Measurements from ENCODE around the gene XXYLT1.

Gene XXYLT1

DNA sequence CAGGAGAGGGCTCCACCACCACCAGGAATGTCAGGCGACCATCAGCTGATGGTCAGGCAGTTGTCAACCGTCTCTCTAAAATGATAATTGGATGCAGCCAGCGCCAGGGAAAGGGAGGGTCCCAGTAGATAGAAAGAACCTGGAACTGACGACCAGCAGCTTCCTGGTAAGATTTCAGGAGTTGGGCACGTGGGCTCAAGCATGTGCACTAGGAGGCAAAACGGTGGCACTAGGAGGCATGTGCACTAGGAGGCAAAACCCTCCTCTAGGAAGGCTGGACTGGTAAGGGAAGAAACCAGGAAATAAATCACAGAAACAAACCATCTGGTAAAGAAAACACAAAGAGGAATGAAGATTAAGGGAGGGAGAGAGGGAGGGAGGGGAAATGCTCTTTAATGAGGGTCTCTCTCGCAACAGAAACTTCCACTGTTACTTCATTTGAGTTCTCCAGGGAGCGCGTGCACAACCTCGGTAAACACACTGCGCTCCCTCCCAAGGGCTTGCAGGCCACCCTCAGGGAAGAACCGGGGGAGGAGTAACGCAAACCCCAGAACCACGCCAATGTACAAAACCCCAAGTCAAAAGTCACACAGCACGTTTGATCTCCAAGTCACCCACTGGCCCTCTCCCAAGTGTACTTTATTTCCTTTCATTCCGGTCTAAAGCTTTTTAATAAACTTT is 116.7 kb downstream of the XXYLT1 start:
- no peak for DNase-seq (ENCODE audit: low read depth in 1 of 2, low spot score in 1 of 2)

DNA sequence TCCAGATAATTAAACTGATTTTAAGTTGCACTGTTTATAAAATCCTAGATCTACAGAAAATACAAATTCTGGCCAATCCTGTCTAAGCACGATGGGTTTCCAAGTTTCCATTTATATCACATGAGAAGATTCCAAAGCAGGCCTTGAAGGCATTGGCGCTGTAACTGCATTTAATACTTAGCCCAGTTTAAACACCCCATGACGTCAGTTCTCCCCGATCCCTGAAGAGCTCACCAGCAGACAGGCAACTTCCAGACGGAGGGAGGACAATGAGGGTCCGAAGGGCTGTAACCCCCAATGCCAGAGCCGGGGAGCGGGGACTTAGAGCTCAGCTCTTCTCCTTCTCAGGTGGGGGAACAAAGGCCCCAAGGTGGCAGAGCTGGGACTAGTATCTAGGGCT is 117.3 kb downstream of the XXYLT1 start:
- no peak for DNase-seq (ENCODE audit: low read depth in 1 of 2, low spot score in 1 of 2)

DNA sequence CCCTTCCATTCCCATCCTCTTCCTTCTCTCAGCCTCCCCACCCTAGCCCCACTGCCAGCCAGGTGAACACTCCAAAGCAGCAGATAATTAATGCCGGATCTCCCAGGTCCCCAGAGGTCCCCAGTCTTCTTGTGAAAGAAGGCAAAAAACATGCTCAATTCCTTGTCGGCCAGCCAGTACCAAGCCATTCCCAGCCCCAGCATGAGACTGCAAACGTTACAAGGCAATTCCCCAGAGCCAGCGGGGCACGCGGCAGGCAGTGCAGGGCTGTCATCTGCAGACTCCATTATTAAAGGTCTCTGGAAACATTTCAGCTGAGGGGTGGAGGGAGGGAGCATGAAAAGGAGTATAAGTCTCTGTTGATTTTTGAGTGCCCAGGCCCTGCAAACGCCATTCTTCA is 117.8 kb downstream of the XXYLT1 start:
- DNase-seq (ENCODE audit: low read depth in 1 of 2, low spot score in 1 of 2) = no peak

DNA sequence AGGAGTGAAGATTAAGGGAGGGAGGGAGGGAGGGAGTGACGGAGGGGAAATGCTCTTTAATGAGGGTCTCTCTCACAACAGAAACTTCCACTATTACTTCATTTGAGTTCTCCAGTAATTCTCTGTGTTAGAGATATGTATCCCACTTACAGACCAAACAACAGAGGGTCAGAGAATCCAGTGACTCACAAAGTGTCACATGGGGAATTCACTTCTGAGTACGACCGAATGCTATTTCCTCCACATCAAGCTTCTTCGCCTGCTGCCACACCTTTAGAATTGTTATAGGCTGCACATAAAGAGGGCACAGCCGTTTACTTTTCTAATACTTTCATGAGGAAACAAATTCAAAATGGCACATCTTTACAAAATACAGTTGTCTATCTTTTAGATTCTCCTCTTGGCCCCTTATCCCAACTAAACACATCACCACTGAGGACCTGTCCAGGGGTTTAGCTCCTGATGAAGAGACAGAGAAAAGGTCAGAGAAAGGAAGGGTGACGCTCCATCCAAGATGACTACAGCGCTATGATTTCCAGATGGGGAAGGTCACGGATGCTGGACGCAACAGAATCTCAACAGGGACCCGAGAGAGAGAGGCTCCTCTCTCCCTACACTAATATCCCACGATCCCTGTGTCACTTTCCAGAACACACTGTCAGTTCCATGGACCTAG is 119.0 kb downstream of the XXYLT1 start:
- no peak for DNase-seq (ENCODE audit: low read depth in 1 of 2, low spot score in 1 of 2)

DNA sequence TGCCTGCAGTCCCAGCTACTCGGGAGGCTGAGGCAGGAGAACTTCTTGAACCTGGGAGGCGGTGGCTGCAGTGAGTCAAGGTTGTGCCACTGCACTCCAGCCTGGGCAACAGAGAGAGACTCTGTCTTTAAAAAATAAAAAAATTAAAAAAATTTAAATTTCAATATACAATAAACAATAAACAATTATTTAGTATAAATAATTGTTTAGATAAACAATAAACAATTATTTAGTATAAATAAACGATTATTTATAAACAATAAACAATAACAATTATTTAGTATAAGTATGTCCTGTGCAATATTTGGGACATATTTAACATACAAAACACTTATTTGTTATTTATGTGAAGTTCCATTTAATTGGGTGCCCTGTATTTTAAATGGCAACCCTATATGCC is 119.6 kb downstream of the XXYLT1 start:
- no peak for DNase-seq (ENCODE audit: low read depth in 1 of 2, low spot score in 1 of 2)

DNA sequence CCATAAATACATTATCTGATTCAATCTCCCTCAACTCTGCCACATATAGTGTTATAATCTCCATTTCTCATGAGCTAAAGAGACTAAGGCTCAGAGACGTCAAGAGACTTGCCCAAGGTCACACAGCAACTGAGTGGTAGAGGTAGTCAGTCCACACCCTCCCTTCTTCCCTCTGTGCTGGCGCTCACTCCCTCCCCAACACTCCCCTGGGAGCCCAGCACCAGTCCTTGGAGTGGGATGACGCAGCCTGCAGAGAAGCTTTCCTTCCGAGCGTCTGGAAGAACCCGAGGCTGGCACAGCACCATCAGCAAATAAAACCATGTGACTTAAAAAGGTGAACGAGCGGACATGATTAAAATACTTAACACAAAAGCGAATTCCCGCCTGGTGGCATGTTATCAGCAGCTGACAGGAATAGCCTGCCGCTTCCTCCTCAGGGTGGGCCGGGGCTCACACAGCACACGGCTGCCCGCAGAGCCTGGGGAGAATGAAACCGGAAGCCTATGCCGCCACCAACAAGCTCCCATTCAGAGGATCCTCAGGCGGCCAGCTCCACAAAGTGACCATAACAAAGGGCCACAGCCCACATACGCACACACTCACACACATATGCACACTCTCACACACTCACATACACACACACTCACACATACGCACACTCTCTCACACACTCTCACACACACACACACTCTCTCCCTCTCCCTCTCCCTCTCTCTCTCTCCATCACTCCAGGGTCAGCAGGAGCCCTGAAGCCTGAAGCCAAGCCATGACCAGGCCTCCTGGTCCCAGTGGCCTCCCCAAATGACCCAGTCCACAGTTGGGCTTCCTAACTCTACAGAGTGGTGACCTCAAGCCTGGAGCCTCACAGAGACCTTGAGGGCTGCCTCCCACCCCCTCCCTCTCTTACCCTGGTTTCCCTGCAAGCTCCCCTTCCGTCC is 120.5 kb downstream of the XXYLT1 start:
- no peak for DNase-seq (ENCODE audit: low read depth in 1 of 2, low spot score in 1 of 2)

DNA sequence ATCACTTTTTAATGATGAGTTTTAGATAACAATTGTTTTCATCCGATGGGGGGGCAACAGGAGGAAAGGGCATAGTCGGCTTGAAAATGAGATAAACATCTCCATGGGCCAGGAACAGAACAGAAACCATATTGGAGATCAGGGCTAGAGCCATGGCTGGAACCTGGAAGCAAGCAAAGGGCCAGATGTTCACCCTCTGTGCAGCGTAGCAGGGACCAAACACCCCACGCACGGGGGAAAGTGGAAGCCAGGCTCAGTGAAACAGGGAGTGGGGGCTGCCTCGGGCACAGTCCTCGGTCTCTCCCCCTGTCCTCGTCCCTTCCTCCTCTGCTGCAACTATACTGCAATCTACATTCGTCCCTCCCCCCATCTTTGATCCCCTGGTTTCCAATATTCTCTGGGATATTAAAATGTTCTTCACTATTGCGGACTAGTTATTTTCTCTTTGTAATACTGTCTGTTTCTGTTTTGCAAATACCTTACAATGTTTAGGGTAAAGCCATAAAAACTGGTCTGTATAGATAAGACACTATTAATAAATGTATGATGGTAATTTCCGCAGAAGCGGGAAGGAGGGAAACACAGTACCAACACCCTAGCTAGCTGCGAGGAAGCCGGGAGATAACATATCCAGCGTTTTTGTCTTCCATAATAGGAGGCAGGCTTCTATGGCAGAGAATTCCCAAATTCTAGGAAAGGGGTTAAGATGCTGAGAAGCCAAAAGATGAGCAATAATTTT is 121.5 kb downstream of the XXYLT1 start:
- DNase-seq (ENCODE audit: low read depth in 1 of 2, low spot score in 1 of 2) = no peak

DNA sequence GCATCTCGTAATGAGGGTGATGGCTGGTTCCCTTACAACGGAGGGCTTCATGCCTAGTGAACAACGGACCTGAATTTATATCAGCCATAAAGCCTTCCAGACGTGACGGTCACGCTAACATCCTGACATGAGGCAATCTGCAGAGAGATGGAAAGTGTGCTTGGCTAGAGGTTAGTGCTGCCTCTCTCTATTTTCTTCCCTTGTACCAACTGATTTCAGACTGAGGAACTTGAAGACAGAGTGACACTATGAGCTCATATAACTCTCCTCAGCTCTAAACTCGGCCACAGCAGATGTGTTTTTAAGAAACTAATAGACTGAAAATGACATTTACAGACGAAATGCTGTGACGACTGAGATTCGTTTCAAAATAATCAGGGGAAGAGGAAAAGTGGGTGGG is 122.4 kb downstream of the XXYLT1 start:
- no peak for DNase-seq (ENCODE audit: low read depth in 1 of 2, low spot score in 1 of 2)

DNA sequence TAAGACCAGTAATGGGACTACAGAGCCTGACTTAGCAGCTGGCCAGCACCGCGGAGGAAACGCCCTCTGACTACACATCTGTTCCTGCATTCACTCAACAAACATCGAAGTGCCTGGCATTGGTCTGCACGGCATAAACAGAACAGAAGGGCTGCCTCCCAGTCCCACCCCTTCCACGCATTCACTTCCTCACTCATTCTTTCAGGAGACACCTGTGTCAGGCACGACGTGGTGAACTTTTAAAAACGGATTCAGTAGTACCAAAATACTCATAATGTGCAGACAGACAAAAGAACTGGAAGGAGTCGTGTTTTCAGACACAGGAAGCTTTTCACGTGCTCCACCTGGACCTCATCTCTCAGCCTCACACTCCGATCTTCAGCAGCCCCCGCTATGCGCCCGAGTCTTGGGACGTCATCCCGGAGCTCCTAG is 123.3 kb downstream of the XXYLT1 start:
- no peak for DNase-seq (ENCODE audit: low read depth in 1 of 2, low spot score in 1 of 2)

DNA sequence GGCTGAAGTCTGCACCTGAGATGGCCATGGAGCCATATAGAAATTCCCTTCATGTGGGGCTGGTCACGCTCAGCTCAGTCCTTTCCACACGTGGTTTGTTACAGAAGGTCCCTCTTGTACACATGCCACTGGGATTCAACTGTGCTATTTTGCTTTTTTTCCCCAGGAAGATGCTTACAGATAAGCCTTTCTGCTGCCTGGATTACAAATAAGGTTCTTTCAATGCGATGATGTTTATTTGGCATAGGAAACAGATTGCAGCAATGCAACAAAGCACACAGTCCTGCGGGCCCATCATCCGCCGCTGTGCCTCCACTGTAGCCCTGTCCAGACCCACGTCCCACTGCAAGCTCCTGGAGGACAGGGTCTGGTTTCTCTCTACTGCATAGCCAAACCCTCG is 124.8 kb downstream of the XXYLT1 start:
- DNase-seq (ENCODE audit: low read depth in 1 of 2, low spot score in 1 of 2) = no peak

DNA sequence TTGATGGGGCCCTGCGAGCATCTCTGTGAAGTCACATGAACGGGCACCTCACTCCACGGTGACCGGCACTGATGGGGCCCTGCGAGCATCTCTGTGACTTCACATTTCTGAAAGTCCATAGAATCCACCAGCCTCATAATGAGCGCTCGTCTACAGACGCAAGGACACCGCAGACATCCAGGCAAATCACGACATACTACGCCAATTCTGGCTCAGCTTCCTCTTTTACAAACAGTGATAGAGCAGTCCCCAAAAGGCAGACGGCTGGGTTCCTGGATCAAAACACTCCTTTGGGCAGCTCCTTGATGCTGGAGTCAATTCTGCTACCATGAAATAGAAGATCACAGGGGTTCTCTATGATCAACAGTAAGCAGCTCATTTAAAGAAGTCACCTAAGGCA is 125.4 kb downstream of the XXYLT1 start:
- no peak for DNase-seq (ENCODE audit: low read depth in 1 of 2, low spot score in 1 of 2)

DNA sequence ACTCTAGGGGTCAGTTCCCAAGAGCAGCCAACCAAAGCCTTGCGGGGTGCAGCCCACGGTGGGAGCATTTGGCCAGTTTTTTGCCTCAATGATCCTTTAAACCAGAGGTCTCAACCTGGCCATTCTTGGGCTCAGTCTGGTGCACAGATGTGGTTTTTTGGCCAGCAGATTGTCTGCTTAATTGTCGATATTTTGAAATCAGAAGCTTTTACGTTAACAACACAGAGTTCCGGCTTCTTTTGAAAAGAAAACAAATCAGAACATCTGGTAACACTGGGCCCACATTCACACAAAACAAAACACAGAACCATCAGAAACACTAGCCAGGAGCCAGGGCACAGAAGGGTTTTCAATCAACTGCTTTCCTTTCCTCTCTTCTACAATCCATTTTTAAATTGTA is 127.7 kb downstream of the XXYLT1 start:
- no peak for DNase-seq (ENCODE audit: low read depth in 1 of 2, low spot score in 1 of 2)

DNA sequence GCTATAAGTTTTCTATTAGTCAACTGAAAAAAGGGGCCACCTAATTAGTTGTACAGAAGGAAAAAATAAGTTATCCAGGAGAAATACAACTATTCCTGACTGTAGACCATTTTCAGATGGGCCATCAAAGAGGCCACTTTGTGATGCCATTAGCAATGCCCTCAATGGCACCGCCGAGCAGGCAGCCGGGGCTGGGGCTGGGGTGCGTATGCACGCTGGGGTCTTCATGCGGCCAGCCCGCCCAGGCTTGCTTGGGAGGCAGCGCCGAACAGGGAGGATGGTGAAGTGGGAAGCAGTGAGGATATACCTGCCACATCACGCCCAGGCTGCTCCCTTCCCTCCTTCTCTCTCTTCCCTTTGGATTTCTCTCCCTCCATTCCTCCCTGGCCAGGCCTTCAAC is 128.4 kb downstream of the XXYLT1 start:
- DNase-seq (ENCODE audit: low read depth in 1 of 2, low spot score in 1 of 2) = no peak

DNA sequence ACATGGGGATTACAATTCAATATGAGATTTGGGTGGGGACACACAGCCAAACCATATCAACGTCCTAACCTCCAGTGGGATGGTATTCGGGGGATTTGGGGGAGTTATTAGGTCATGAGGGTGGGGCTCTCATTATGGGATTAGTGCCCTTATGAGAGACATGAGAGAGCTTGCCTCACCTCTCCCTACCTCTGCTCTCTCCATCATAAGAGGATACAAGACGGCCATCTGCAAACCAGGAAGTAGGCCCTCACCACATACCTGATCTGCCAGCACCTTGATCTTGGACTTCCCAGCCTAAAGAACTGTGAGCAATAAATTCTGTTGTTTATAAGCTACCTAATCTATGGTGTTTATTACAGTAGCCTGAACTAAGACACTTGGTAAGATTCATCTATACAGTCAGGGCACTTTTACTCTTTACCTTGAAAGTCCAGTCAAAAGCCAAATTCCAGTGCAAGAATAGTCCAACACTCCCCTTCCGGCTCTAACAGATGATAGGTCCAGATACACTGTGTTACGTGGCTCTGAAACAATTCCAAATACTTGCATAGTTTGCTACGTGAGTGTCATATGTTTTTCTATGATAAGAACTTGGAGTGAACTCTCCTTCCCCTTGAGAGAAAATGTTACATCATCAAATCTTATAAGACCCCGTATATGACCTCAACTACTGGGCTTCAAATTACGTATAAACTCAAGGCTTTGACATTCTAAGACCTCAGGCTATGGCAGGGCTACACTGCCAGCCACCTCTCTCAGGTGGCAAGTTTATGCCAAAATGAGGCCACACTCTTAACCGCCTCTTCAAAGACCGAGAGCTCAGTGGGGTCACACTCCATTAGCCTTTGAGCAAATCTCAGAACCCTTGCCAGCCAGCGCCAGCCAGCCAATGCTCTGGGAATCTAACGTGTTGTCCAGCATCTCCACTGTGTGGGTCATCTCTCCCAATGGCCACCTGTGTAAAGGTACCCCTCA is 129.9 kb downstream of the XXYLT1 start:
- no peak for DNase-seq (ENCODE audit: low read depth in 1 of 2, low spot score in 1 of 2)

DNA sequence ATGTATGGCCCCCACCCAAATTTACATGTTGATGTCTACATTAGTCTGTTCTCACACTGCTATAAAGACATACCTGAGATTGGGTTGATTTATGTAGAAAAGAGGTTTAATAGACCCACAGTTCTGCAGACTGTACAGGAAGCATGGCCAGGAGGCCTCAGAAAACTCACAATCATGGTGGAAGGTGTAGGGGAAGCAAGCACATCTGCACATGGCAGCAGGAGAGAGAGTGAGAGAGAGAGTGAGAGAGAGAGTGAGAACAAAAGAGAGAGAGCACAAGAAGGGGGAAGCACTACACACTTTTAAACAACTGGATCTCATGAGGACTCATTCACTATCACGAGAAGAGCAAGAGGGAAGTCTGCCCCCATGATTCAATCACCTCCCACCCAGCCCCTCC is 130.5 kb downstream of the XXYLT1 start:
- no peak for DNase-seq (ENCODE audit: low read depth in 1 of 2, low spot score in 1 of 2)

DNA sequence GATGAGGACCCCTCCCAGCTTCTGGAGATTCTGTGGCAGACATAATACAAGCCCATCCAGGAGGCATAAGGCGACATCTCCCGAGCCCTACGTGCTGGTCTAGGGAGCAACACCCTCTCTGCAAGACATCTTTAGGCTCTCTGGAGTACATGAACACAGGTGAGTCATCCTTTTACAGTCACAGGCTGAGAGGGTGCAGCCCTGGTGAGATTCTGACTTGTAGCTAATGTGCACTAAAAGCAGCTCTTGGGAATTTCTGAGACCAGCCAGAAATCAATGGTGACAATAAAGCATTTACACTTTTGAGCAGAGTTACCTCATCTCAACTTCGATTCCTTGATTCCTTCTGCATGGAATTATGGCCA is 131.1 kb downstream of the XXYLT1 start:
- no peak for DNase-seq (ENCODE audit: low read depth in 1 of 2, low spot score in 1 of 2)

DNA sequence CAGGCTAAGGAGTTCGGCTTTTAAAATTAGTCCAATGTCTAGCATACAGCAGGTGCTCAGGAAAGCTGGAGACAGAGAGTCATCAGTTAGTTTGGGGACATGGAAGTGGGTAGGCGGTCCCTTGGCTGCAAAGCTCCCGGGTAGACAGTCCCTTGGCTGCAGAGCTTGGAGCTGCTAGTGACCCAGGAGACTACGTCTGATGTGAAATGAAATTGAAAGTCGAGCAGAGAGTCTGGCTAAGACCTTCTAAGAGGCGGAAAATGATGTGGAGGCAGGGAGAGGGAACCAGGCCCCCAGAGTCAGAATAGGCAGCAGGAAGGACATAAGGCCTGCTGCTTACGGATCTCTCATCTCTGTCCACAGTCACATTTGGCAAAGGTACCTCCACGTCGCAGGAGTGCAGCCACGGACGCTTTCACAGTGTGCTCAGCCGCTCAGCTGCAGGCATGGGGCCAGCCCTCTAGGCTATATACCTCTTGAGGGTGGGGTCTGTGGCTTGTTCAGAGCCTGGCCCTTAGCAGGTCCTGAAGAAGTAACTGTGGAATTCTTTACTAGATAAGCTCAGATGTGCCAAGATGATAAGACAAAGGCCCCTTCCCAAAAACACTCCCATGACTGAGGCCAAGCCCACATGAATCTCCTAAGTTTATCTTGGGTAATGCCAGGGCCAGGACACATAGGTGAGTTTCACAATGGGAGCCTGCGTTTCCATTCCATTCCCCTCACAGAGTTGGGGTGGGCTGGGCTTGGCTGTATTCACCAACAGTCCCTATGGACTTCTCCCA is 131.7 kb downstream of the XXYLT1 start:
- no peak for DNase-seq (ENCODE audit: low read depth in 1 of 2, low spot score in 1 of 2)

DNA sequence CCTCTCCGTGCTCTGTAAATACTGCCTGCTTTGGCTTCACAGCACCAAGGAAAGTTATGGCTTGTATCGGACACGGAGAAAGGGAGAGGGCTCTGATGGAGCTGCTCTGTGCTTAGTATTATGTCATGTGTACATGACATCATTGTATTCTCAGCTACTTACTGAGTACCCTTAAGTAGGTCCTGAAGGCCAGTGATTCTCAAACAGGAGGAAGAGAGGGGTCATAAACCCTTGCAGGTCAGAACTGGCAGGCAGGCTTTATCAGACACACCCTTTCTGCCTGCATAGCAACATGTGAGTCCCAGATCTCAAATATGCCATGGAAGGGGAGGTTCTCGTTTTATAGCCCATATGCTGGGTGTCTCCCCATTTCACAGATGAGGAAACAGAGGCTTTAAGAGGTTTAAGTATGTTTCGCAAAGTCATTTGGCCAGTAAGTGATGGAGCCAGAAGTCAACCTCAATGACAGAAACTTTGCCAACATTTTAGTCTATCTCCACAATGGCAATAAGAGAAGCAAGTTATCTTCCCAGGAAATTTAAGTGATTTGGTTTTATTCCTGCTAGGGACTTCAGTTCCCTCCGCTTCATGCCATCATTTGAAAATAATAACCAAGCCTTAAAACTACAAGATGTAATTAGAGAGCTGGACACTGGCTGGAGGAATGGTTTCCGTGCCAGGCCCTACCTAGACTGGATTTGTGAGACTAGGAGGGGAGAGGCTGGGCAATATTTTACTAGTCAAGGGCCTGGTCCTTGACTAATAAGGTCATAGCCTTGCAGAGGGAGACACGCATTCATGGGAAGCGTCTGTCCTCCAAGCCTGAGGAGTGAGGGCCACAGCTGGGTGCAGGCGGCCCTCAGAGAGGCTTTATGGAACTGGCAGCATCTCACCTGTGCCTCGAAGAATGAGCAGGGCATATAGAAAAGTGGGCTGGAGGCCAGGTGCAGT is 133.0 kb downstream of the XXYLT1 start:
- no peak for DNase-seq (ENCODE audit: low read depth in 1 of 2, low spot score in 1 of 2)

Measured in stimulated activated CD4-positive, alpha-beta T cell treated with anti-CD3 and anti-CD28 coated beads, Interleukin-15, amount 100 ng/mL, for 1 hour (primary cell).